GM21786 (cell line): ENCODE results near the gene NFE2.
A peak's percentile ranks its signal among the peaks of the same experiment; 100 is the strongest.
"Not testable (repeated sequence)": the region's sequence is repeated elsewhere in the genome, so short reads cannot be mapped to it uniquely, and the experiment has no call there.

Experiments used
- ATAC-seq: cut with Tn5 transposase; IDR thresholded peaks from one replicate; pipeline ENCODE4 v1.9.1; 2021; ENCODE audit not compliant: unreplicated experiment

Gene NFE2

GRCh38 chr12:54300732-54301427 lies at the start of gene NFE2:
NFE2 (minus strand) TSS chr12:54301015; CDS start chr12:54295248, 5,767 bp downstream.
- no peak for ATAC-seq

- ATAC-seq, result no peak
These were observed 48.9 kb upstream of the NFE2 start for GRCh38 chr12:54349679-54350078.

GRCh38 chr12:54349036-54349435 lies 48.2 kb upstream of the NFE2 start:
- ATAC-seq, result no peak

- no peak for ATAC-seq
These were observed 40.8 kb upstream of the NFE2 start for GRCh38 chr12:54341378-54342300.

GRCh38 chr12:54340846-54341245 lies 40.0 kb upstream of the NFE2 start:
- ATAC-seq, result no peak

- ATAC-seq, result no peak
These were observed 38.0 kb upstream of the NFE2 start for GRCh38 chr12:54338698-54339296.

GRCh38 chr12:54337854-54338650 lies 37.2 kb upstream of the NFE2 start:
- ATAC-seq, result no peak

- no peak for ATAC-seq
These were observed 36.5 kb upstream of the NFE2 start for GRCh38 chr12:54337280-54337842.

GRCh38 chr12:54333420-54334034 lies 32.7 kb upstream of the NFE2 start:
- no peak for ATAC-seq

- ATAC-seq, result no peak
These were observed 30.6 kb upstream of the NFE2 start for GRCh38 chr12:54331461-54331860.

GRCh38 chr12:54330442-54330841 lies 29.6 kb upstream of the NFE2 start:
- no peak for ATAC-seq

- ATAC-seq, result no peak
These were observed 28.9 kb upstream of the NFE2 start for GRCh38 chr12:54329759-54330158.

- no peak for ATAC-seq
These were observed 28.0 kb upstream of the NFE2 start for GRCh38 chr12:54328595-54329337.

- not testable (repeated sequence) for ATAC-seq
These were observed 24.8 kb upstream of the NFE2 start for GRCh38 chr12:54325442-54326109.

GRCh38 chr12:54324617-54325441 lies 24.0 kb upstream of the NFE2 start, which contains the start of gene COPZ1:
COPZ1 (plus strand) TSS chr12:54325131; CDS start chr12:54325164, 33 bp downstream.
- ATAC-seq, result peak; percentile 98

GRCh38 chr12:54321363-54321762 lies 20.5 kb upstream of the NFE2 start:
- ATAC-seq, result no peak

GRCh38 chr12:54312309-54312708 lies 11.5 kb upstream of the NFE2 start:
- not testable (repeated sequence) for ATAC-seq

GRCh38 chr12:54311051-54311450 lies 10.2 kb upstream of the NFE2 start:
- no peak for ATAC-seq
